Panc1 (cell line): ENCODE results near the gene VPS35L.

Experiments used
- POLR2AphosphoS5 ChIP-seq: IDR thresholded peaks from 2 replicates; pipeline ENCODE4 v1.6.1; 2012; ENCODE audit warnings: mild to moderate bottlenecking, low read depth, low read length, moderate library complexity
- SIN3A ChIP-seq: IDR thresholded peaks from 2 replicates; pipeline ENCODE4 v1.6.1; 2012; ENCODE audit warnings: low read depth, mild to moderate bottlenecking, low read length, moderate library complexity, borderline replicate concordance; ENCODE audit not compliant: insufficient read depth
- TF ChIP-seq, protein P1 (sequence below): fragments of 450-650 bp; IDR thresholded peaks from 2 replicates; pipeline ENCODE4 v1.5.1; 2017; ENCODE audit warnings: mild to moderate bottlenecking

DNA sequence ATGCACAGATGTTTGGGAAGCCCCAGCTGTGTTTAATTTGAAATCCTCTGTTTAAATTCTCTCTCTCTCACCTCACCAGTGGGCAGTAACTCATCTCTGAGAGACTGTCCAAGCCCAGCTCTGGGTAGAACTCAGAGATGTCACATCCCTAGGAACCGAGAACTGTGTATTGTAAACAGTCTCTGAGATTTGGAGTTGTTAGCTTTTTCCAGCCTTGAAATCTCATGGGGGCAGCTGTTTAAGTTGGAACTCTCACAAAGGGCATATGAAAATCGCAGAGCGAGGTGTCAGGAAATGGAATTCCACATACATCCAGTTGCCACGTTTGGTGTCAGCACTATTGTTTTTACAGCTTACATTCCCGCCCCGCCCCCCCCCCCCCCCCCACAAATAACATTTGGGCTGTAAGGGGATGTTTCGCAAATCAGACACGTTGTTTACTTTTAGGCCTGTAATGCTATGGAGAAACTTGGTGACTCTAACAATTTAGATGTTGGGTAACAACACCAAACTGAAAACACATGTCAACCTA lies 34.3 kb downstream of the VPS35L start:
- TF ChIP-seq, protein P1, sequence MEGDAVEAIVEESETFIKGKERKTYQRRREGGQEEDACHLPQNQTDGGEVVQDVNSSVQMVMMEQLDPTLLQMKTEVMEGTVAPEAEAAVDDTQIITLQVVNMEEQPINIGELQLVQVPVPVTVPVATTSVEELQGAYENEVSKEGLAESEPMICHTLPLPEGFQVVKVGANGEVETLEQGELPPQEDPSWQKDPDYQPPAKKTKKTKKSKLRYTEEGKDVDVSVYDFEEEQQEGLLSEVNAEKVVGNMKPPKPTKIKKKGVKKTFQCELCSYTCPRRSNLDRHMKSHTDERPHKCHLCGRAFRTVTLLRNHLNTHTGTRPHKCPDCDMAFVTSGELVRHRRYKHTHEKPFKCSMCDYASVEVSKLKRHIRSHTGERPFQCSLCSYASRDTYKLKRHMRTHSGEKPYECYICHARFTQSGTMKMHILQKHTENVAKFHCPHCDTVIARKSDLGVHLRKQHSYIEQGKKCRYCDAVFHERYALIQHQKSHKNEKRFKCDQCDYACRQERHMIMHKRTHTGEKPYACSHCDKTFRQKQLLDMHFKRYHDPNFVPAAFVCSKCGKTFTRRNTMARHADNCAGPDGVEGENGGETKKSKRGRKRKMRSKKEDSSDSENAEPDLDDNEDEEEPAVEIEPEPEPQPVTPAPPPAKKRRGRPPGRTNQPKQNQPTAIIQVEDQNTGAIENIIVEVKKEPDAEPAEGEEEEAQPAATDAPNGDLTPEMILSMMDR = no peak
- TF ChIP-seq POLR2AphosphoS5 (no peak), SIN3A (no peak)
